HG03571 (cell line): ENCODE data around the gene TUBA1B.

Experiments used
- ATAC-seq: cut with Tn5 transposase; IDR thresholded peaks from one replicate; pipeline ENCODE4 v1.9.1; 2021; ENCODE audit not compliant: unreplicated experiment

Gene TUBA1B

GRCh38 chr12:49091056-49091835, 39.9 kb downstream of the TUBA1B start:
- ATAC-seq, result no peak

- ATAC-seq, result no peak
Observed at GRCh38 chr12:49089821-49090773, 41.1 kb downstream of the TUBA1B start.

GRCh38 chr12:49088932-49089330, 42.3 kb downstream of the TUBA1B start:
- no peak for ATAC-seq

- ATAC-seq, result peak; percentile 76
Observed at GRCh38 chr12:49088150-49088931, 42.9 kb downstream of the TUBA1B start.

- ATAC-seq, result no peak
Observed at GRCh38 chr12:49086116-49086515, 45.1 kb downstream of the TUBA1B start.

- no peak for ATAC-seq
Observed at GRCh38 chr12:49084438-49084837, 46.8 kb downstream of the TUBA1B start.

- no peak for ATAC-seq
Observed at GRCh38 chr12:49079793-49080192, 51.4 kb downstream of the TUBA1B start.
